SU-DHL-6 (cell line): ENCODE measurements around the gene ARFGEF3.

Experiments used
- CTCF ChIP-seq: fragments of 200-600 bp; sonication (generic); IDR thresholded peaks from one replicate; pipeline ENCODE4 v1.5.1; 2017; ENCODE audit warnings: antibody characterized with exemption, mild to moderate bottlenecking, low read length, moderate library complexity; ENCODE audit not compliant: insufficient read depth, poor library complexity, severe bottlenecking
- EZH2phosphoT487 ChIP-seq: fragments of 200-600 bp; sonication (generic), shearing (Covaris generic); conservative IDR thresholded peaks from 2 replicates; pipeline ENCODE4 v1.6.1; 2018; ENCODE audit warnings: mild to moderate bottlenecking, antibody characterized with exemption, low read length, moderate library complexity, mixed read lengths

- no peak for TF ChIP-seq CTCF
- TF ChIP-seq EZH2phosphoT487, result no peak
These were observed 88.9 kb downstream of the ARFGEF3 start for GRCh38 chr6:138250513-138251247.
